Measurements from ENCODE around the gene UTF1. TPM values are rescaled to one million over a fixed set of nuclear protein-coding genes. Genes with fewer than 3 reads are reported as not detected.

UTF1 gene
- total RNA-seq, 2 donors from 2014 or later = 1.5 TPM; not detected in 1

GRCh38 chr10:133204226-133205015 is 25.6 kb upstream of the UTF1 start:
- Histone ChIP-seq H3K27me3 (ENCODE audit: control insufficient read depth, insufficient read depth, low read length, poor library complexity, severe bottlenecking) (no peaks in the 10 kb centered on the region), H3K36me3 (ENCODE audit: control insufficient read depth, insufficient read depth, low read length) (no peaks in the 10 kb centered on the region), H3K4me3 (ENCODE audit: low read length) (no peak overlapping the region), H3K27ac (ENCODE audit: low read depth, low read length) (no peak overlapping the region), H3K9me3 (ENCODE audit: control insufficient read depth, low read length) (no peaks in the 10 kb centered on the region), H3K4me1 (ENCODE audit: control insufficient read depth, insufficient read depth, low read length) (no peaks in the 10 kb centered on the region), H3K9ac (ENCODE audit: extremely low read depth, low read length, poor library complexity, severe bottlenecking) (no peak overlapping the region)
- no peaks in the 10 kb centered on the region for H3K4me1 Mint-ChIP-seq
- H3K4me3 Mint-ChIP-seq = no peak overlapping the region
- WGBS, 2 experiments (ENCODE audit: insufficient coverage in 1 of 2, insufficient read length in 1 of 2) = 94 to 96% methylated on average over 24 to 38 of the region's 38 CpGs
- H3K9me3 Mint-ChIP-seq = no peaks in the 10 kb centered on the region
- H3K36me3 Mint-ChIP-seq (ENCODE audit: low read depth) = no peaks in the 10 kb centered on the region
- H3K27ac Mint-ChIP-seq = no peak overlapping the region
- DNase-seq = no peak
- TF ChIP-seq, protein P1, sequence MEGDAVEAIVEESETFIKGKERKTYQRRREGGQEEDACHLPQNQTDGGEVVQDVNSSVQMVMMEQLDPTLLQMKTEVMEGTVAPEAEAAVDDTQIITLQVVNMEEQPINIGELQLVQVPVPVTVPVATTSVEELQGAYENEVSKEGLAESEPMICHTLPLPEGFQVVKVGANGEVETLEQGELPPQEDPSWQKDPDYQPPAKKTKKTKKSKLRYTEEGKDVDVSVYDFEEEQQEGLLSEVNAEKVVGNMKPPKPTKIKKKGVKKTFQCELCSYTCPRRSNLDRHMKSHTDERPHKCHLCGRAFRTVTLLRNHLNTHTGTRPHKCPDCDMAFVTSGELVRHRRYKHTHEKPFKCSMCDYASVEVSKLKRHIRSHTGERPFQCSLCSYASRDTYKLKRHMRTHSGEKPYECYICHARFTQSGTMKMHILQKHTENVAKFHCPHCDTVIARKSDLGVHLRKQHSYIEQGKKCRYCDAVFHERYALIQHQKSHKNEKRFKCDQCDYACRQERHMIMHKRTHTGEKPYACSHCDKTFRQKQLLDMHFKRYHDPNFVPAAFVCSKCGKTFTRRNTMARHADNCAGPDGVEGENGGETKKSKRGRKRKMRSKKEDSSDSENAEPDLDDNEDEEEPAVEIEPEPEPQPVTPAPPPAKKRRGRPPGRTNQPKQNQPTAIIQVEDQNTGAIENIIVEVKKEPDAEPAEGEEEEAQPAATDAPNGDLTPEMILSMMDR (conservative IDR thresholded peaks at IDR 0.05) = no peak
- no peaks in the 10 kb centered on the region for H3K27me3 Mint-ChIP-seq (ENCODE audit: insufficient read depth)

DNA sequence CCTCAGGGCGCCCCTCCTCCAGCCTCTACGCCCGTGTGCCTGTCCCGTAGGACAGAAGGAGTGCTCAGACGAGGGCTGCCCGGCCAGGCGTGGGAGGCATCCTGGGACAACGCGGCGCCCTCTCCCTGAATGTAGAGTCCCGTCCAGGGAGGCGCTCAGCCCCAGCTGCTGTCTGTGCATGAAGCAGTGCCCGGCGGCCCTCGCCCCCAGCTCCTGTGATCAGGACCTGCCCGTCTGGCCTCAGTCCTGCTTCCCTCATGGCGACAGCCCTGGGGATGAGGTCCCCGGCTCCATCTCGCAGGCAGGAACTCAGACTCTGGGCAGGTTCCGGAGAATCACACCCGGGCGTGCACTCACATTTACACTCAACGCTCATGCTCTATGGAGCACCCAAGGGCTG is 24.9 kb upstream of the UTF1 start:
- WGBS, 2 experiments (ENCODE audit: insufficient coverage in 1 of 2, insufficient read length in 1 of 2) = 81 to 86% methylated on average over 22 to 23 of the region's 23 CpGs
- no peaks in the 10 kb centered on the region for H3K27me3 Mint-ChIP-seq (ENCODE audit: insufficient read depth)
- H3K27me3 ChIP-seq (ENCODE audit: control insufficient read depth, insufficient read depth, low read length, poor library complexity, severe bottlenecking) = no peaks in the 10 kb centered on the region

DNA sequence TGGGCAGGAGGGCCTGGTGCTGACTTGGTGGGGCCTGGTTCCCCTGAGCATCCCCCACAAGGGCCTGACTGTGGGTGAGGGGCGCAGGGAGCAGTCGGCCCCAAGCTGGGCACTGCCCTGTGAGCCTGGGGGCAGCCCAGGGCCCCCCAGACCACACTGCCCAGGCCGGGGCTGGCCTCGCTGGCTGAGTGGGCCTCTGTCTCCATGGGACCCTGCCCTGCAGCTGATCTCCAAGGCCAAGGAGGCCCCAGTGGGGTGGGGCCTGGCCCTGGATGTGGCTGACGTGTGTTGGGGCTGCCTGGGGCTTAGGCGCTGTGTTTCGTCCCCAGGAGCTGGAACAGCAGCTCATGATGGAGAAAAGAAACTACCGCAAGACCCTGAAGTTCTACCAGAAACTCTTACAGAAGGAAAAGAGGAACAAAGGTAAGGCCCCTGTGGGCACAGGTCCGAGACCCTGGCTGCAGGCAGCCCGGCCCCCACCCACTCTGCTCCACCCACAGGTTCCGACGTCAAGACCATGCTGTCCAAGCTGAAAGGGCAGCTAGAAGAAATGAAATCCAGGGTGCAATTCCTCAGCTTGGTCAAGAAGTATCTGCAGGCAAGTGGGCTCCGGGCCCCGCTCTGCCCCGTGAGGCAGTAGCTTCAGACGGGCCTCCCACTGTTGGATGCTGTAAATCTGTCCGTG is 23.5 kb upstream of the UTF1 start:
- DNase-seq = no peak
- Histone ChIP-seq H3K4me1 (ENCODE audit: control insufficient read depth, insufficient read depth, low read length) (no peaks in the 10 kb centered on the region), H3K9ac (ENCODE audit: extremely low read depth, low read length, poor library complexity, severe bottlenecking) (no peak overlapping the region), H3K27ac (ENCODE audit: low read depth, low read length) (no peak overlapping the region), H3K9me3 (ENCODE audit: control insufficient read depth, low read length) (no peaks in the 10 kb centered on the region), H3K4me3 (ENCODE audit: low read length) (no peak overlapping the region), H3K27me3 (ENCODE audit: control insufficient read depth, insufficient read depth, low read length, poor library complexity, severe bottlenecking) (no peaks in the 10 kb centered on the region), H3K36me3 (ENCODE audit: control insufficient read depth, insufficient read depth, low read length) (no peaks in the 10 kb centered on the region)
- 90 to 94% methylated on average over 14 to 17 of the region's 17 CpGs for WGBS, 2 experiments (ENCODE audit: insufficient coverage in 1 of 2, insufficient read length in 1 of 2)
- H3K36me3 Mint-ChIP-seq (ENCODE audit: low read depth) = no peaks in the 10 kb centered on the region
- no peaks in the 10 kb centered on the region for H3K9me3 Mint-ChIP-seq
- H3K27me3 Mint-ChIP-seq (ENCODE audit: insufficient read depth) = no peaks in the 10 kb centered on the region
- TF ChIP-seq, protein P1 (conservative IDR thresholded peaks at IDR 0.05) = no peak
- H3K4me3 Mint-ChIP-seq = no peak overlapping the region
- H3K4me1 Mint-ChIP-seq = no peaks in the 10 kb centered on the region
- H3K27ac Mint-ChIP-seq = no peak overlapping the region

More for the DNA sequence above, 24.9 kb upstream of the UTF1 start:
- no peaks in the 10 kb centered on the region for H3K36me3 ChIP-seq (ENCODE audit: control insufficient read depth, insufficient read depth, low read length)
- H3K9ac ChIP-seq (ENCODE audit: extremely low read depth, low read length, poor library complexity, severe bottlenecking) = no peak overlapping the region
- no peak overlapping the region for H3K4me3 Mint-ChIP-seq
- TF ChIP-seq, protein P1 (conservative IDR thresholded peaks at IDR 0.05) = no peak
- H3K4me1 Mint-ChIP-seq = no peaks in the 10 kb centered on the region
- no peak overlapping the region for H3K4me3 ChIP-seq (ENCODE audit: low read length)
- H3K9me3 ChIP-seq (ENCODE audit: control insufficient read depth, low read length) = no peaks in the 10 kb centered on the region
- no peak overlapping the region for H3K27ac Mint-ChIP-seq
- H3K9me3 Mint-ChIP-seq = no peaks in the 10 kb centered on the region
- no peak for DNase-seq
- H3K36me3 Mint-ChIP-seq (ENCODE audit: low read depth) = no peaks in the 10 kb centered on the region
- H3K4me1 ChIP-seq (ENCODE audit: control insufficient read depth, insufficient read depth, low read length) = no peaks in the 10 kb centered on the region
- no peak overlapping the region for H3K27ac ChIP-seq (ENCODE audit: low read depth, low read length)
